Activated gamma-delta T cell (primary cell): Measurements from ENCODE around the gene SBK1.
"Not testable (repeated sequence)": the region's sequence is repeated elsewhere in the genome, so short reads cannot be mapped to it uniquely, and the experiment has no call there.

ENCODE experiments used
- DNase-seq: peaks from one replicate; lab custom pipeline; 2025; lab: John Stamatoyannopoulos, UW

Gene SBK1

DNA sequence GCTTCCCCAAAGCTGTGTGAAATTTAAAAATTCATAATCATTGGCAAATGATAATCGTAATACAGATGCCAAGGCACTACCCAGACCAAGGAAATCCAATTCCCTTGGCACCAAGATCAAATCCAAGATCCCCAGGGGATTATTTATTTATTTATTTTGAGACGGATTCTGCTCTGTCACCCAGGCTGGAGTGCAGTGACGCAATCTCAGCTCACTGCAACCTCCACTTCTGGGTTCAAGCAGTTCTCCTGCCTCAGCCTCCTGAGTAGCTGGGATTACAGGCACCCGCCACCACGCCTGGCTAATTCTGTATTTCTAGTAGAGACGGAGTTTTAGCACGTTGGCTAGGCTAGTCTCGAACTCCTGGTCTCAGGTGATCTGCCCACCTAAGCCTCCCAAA, 43.4 kb downstream of the SBK1 start:
- not testable (repeated sequence) for DNase-seq

DNA sequence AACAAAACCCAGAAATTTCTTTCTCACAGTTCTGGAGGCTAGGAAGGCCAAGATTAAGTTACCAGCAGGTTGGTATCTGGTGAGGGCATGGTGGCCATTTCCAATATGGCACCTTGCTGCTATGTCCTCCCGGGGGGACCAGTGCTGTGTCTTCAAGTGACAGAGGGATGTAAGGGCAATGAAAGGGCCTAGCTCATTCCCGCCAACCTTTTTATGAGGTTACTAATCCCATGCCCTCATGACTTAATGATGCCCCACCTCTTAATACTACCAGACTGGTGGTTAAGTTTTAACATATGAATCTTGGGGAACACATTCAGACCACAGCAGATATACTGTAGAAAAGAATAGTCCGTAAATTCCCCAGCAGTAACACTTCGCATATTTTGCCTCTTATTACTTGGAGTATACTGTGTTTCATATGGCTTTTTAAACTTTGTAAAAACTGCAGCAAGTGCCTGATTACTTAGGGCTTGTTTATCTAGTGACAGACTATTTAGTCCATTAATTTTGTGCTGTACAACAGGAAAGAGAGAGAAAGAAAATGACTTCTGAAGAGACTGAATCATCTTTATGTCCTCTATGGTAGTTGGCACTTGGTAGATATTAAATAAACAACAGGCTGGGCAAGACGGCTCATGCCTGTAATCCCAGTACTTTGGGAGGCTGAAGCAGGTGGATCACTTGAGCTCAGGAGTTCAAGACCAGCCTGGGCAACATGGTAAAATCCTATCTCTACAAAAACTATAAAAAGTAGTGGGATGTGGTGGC, 44.8 kb downstream of the SBK1 start:
- DNase-seq, result not testable (repeated sequence)

DNA sequence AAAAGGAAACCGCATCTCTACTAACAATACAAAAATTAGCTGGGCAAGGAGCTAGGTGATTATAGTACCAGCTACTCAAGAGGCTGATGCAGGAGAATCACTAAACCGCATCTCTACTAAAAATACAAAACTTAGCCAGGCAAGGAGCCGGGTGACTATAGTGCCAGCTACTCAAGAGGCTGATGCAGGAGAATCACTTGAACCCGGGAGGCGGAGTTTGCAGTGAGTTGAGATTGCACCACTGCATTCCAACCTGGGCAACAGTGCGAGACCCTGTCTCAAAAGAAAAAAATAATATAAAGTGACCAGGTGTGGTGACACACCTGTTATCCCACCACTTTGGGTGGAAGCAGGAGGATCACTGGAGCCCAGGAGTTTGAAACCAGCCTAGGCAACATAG, 45.9 kb downstream of the SBK1 start:
- DNase-seq, result not testable (repeated sequence)

DNA sequence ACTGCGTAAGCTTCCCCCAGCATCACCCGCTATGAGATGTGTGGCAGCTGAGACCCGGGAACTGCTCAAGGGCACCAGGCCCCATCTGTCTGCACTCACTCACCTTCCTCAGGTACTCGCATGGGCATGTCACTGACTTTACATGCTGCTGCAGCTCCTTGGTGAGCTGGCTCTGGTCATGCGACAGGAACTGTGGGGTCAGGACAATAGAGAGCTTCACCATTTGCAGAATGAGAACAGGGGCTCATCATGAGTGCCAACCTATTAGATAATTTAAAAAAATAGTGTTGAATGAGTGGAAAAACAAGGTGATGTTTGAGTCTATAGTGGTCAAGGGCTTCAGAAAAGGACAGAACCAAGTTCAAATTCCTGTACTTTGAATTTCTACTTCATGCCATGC, 70.3 kb downstream of the SBK1 start:
- not testable (repeated sequence) for DNase-seq

DNA sequence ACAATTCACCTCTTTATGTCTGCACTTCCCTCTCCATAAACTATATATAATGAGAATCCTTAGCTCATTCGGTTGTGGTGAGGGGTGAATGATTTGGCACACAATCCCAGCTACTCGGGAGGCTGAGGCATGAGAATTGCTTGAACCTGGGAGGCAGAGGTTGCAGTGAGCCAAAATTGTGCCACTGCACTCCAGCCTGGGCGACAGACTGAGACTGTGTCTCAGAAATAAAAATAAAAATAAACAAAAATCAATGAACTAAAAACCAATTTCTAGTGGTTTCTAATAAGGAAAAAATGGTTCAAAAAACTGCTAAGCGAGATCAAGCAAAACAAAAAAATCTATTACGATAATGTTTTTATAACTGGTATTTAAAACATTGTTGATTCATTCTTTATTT, 71.1 kb downstream of the SBK1 start, which contains the start of gene NPIPB6:
Gene NPIPB6, minus strand, starts transcription at position 101 of the 400 bp plus-strand sequence. CDS start 686 bp downstream, outside the sequence.
- not testable (repeated sequence) for DNase-seq

DNA sequence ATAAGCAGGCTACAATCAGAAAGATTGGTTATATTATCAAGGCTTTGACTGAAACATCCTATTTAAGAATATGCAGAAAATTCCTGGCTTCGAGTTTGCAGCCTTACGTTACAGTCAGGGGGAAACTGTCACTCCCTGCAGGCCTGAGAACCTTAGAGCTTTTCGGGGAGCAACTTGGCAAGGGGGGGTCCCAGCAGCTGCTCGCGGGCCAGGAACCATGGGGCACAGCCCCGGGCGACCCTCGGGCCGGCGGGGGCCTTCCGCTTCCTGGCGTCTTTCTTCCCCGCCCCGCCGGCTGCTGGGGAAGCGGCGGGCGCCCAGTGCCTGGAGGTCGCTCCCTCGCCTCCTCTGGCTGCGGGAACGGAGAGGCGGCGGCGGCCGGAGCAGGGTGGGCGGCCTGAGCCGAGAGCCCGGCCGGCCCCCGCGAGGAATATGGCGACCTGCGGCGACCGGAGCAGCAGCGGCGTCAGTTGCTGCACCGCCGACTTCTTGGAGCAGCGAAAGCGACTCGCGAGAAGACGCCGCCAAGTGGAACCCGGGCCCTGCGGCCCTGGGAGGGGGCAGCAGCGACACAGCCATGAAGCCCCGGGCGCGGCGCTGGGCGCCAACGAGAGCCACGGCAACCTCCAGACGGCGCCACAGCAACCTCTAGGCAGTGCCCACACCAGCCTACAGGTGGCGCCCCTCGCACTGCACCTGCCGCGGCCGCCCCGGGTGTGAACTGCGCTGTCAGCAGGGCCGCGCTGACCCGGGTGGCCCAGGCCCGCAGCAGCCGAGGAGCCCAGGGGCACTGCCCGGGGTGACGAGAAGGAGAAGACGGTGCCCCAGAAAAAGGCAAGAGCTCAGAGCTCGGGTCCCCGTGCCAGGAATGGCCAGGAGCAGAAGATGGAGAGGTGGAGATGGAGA, 72.2 kb downstream of the SBK1 start:
- DNase-seq, result not testable (repeated sequence)

DNA sequence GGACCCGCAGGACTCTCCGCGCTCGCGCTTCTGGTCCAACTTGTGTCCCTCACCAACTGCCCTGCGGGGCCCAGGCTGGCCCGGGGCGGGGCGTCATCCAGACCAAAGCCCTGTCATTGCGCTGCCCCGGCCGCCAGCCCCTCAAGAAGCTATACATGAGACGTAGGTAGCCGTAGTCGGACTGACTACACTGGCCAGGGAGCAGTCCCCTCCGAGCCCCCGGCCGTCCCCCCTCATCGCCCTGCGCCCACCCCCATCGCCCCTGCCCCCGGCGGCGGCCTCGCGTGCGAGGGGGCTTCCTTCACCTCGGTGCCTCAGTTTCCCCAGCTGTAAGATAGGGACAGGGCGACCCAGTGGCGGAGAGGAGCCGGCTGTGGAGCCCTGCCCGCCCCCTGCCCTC, 75.6 kb downstream of the SBK1 start:
- DNase-seq, result not testable (repeated sequence)
